PC-3 (cell line): ENCODE measurements around the gene KEL.

ENCODE experiments used
- EZH2 ChIP-seq: fragments of 300-600 bp; sonication (generic); IDR thresholded peaks from one replicate; pipeline ENCODE4 v1.6.1; 2017; ENCODE audit warnings: antibody characterized with exemption, mild to moderate bottlenecking, low read length; ENCODE audit not compliant: unreplicated experiment
- EZH2phosphoT487 ChIP-seq: fragments of 300-600 bp; sonication (generic); IDR thresholded peaks from 2 replicates; pipeline ENCODE4 v1.6.1; 2018; ENCODE audit warnings: mild to moderate bottlenecking, antibody characterized with exemption, low read length, borderline replicate concordance
- TF ChIP-seq, protein P1 (sequence below): fragments of 300-600 bp; sonication (generic); conservative IDR thresholded peaks from 2 replicates; pipeline ENCODE4 v1.5.1; 2017; ENCODE audit warnings: antibody characterized with exemption, low read depth, mild to moderate bottlenecking, low read length

DNA sequence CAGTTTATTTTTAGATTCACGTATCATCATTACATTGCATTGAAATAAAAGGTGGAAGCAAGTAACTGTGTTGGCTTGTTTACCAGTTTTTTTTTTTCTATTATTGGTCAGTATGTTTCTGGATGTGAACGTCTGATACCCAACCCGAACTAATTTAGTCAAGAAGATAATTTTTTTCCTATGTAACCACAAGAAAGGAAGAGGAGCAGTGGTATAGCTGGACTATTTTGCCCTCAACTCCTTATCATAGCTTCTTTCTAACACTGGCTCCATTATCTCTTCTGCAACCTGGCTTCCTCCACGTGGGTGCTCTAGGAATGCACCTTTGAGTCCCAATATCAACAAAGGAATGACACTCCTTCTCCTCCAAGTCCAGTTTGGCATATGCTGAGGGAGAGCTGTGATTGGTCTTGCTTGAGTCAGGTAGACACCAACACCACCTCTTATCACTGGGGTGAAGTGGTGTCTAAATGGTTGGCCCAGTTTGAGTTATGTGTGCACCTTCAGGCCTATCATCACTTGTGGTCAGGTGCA is 35.4 kb upstream of the KEL start:
- TF ChIP-seq, protein P1, sequence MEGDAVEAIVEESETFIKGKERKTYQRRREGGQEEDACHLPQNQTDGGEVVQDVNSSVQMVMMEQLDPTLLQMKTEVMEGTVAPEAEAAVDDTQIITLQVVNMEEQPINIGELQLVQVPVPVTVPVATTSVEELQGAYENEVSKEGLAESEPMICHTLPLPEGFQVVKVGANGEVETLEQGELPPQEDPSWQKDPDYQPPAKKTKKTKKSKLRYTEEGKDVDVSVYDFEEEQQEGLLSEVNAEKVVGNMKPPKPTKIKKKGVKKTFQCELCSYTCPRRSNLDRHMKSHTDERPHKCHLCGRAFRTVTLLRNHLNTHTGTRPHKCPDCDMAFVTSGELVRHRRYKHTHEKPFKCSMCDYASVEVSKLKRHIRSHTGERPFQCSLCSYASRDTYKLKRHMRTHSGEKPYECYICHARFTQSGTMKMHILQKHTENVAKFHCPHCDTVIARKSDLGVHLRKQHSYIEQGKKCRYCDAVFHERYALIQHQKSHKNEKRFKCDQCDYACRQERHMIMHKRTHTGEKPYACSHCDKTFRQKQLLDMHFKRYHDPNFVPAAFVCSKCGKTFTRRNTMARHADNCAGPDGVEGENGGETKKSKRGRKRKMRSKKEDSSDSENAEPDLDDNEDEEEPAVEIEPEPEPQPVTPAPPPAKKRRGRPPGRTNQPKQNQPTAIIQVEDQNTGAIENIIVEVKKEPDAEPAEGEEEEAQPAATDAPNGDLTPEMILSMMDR = no peak
- TF ChIP-seq EZH2phosphoT487 (no peak), EZH2 (no peak)
